ENCODE data around the gene HMCES.

Gene HMCES

DNA sequence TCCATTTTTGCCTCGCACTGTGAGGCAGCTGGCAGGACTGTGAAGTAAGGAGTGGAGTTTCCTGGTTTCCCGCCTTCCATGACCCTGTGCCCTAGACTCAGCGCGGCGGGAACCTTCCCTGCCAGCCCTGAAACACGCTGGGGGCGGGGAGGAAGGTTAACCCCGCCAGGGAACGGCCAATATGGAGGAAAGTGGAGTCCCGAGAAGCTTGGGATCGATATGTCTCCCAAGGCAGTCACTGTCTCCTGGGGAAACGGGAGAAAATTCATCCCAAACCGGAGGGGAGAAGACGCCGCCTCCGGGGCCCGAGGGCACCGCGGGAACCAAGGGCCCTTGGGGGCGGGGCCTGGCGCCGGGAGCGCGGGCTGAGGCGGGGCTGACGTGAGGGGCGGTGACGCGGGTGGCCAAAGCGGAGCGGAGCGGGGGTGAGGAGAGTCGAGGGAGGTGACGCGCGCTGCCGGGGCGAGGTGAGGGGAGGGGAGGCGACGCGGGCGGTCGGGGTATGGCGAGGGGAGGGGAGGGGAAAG is at the start of gene HMCES:
HMCES (plus strand) TSS at position 432 of the 527 bp plus-strand sequence. CDS start 863 bp downstream, outside the sequence.
- DNase-seq (ENCODE audit: low spot score): peak; percentile 89

GRCh38 chr3:129228891-129229585 is 49.6 kb upstream of the HMCES start:
- no peak for DNase-seq (ENCODE audit: low spot score)

DNA sequence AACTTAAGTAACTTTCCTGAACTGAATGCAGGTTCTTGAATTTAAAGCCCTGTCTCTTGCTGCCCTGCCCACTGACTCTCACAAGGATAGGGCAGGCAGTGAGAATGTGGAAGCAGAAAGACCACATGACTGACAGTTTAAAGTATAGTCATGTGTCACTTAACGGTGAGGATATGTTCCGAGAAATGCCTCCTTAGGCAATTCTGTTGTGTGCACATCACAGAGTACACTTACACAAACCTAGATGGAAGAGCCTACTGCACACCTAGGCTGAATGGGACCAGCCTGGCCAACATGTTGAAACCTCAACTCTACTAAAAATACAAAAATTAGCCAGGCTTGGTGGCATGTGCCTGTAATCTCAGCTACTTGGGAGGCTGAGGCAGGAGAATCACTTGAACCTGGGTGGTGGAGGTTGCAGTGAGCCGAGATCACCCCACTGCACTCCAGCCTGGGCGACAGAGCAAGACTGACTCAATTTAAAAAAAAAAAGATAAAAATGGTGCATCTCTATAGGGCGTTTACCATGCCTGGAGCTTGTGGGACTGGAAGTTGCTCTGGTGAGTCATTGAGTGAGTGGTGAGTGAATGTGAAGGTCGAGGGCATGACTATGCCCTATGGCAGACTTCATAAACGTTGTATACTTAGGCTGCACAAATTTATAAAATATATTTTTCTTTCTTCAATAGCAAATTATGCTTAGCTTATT is 48.2 kb upstream of the HMCES start:
- DNase-seq (ENCODE audit: low spot score): no peak

DNA sequence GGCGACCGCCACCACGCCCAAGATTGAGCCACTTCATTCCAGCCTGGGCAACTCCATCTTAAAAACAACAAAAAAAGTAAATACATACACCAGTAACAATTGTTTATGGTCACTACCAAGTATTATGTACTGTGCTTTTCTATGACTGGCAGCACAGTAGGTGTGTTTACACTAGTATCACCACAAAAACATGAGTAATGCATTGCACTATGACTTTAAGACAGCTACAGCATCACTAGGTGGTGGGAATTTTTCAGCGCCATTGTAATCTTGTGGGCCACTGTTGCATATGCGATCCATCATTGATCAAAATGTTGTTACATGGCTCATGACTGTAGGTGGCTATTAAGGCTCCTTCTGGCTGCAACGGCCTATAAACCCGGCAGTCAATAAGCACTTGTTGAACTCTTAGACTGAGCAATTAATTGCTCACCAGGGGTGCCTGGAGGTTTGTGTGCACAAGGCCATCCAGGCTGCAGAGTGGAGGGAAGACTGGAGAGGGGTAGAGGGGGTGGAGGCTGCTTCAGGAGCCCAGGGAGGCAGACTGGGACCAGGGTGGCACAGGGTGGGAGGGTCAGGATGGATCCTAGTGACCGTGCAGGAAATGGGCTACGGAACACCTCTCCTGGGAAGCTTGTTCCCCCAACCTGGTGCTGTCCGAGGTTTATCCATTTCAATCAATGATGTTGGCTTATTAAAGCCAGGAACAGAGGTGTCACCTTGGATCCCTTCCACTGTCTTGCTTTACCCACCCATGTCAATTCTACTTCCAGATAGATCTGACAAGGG is 47.1 kb upstream of the HMCES start:
- DNase-seq (ENCODE audit: low spot score): no peak

DNA sequence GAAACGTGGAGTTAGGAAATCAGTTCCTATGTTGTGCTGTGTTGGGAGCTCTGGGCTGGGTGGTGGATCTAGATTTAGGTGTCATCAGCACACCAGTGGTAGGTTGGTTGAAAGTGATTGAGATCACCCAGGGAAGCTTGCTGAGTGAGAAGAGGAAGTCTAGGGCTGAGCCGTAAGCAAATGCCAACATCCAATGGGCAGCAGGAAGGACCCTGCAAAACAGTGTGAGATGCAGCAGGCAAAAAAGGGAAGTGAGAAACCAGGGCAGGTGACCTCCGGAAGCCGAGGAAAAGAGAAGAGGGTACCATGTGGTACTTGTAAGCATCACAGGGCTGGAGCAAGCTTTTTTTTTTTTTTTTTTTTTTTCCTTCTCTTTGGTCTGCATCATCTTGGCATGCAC is 45.1 kb upstream of the HMCES start:
- no peak for DNase-seq (ENCODE audit: low spot score)

DNA sequence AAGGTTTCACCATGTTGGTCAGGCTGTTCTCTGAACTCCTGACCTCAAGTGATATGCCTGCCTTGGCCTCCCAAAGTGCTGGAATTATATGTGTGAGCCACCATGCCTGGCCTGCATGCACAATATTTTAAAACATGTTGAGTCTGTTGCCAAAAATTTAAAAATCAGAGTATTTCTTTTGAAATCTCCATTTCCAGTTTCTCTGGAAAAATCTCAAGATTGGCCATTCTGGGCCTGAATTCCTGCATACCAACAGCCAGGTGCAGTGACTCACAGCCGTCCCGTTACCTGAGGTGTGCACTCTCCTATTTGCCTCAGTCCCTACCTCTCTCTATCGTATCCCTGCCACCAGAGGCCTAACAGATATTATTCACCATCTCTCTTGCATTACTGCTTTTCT is 44.2 kb upstream of the HMCES start:
- DNase-seq (ENCODE audit: low spot score): no peak

DNA sequence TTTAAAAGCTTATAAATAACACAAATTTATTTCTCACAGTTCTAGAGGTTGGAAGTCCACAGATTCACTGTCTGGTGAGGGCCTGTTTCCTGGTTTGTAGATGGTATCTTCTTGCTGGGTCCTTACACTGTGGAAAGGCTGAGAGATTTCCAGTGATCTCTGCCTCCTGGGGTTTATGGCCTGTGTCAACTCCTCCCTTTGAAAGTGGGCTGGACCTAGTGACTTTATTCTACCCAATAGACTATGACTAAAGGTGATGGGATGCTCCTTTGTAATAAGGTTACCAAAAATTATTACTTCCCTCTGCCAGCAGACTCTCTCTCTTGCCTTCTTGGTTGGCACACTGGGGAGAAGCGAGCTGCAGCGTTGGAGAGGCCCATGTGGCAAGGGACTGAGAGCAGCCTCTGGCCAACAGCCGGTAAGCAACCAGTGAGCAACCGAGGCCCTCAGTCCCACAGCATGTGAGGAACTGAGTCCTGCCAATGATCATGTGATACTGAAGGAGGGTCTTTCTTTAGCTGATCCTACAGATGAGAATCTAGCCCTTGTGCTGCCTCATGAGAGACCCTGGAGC is 43.2 kb upstream of the HMCES start:
- DNase-seq (ENCODE audit: low spot score): no peak

- no peak for DNase-seq (ENCODE audit: low spot score)
Observed at GRCh38 chr3:129238945-129239705, 39.5 kb upstream of the HMCES start.

- no peak for DNase-seq (ENCODE audit: low spot score)
Observed at GRCh38 chr3:129239991-129240390, 38.7 kb upstream of the HMCES start.

- DNase-seq (ENCODE audit: low spot score): no peak
Observed at GRCh38 chr3:129240436-129240835, 38.2 kb upstream of the HMCES start.

GRCh38 chr3:129245141-129245540 is 33.5 kb upstream of the HMCES start:
- no peak for DNase-seq (ENCODE audit: low spot score)

GRCh38 chr3:129245641-129246306 is 32.9 kb upstream of the HMCES start:
- peak; percentile 85 for DNase-seq (ENCODE audit: low spot score)

GRCh38 chr3:129246636-129247035 is 32.0 kb upstream of the HMCES start:
- DNase-seq (ENCODE audit: low spot score): no peak

GRCh38 chr3:129248286-129248979 is 30.2 kb upstream of the HMCES start:
- no peak for DNase-seq (ENCODE audit: low spot score)

DNA sequence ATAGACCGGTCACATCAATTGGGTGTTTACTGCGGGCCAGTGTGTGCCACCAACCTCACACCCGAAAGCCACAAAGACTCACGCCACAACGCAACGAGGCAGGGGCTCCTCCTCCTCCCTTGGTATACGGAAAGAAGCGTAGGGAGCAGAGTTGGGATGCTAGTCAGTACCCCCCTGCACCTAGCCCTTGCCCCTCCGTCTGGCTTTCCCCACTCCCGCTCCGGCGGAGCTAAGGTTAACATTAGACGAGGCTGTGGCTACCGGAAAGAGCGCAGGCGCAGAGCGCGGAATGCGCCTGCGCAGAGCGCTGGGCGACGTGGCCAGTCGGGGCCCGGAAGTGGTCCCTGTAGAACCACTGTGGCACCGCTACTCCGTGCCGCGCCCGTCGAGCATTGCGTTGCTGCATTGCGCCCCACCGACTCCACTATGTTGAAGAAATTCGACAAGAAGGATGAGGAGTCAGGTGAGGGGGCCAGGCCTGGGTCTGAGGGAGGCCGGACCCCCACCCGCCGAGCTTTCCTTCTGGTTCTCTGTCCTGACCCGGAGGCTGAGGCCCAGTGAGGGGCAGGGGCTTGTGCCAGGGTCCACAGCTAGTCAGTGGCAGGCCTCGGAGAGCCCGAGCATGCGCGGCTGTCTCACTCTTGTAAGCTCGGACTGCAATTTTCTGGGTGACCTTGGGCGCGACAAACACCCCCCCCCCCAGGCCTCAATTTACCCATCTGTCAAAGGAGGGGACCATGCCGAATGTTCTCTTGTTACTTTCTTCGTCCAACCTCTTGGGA is 29.2 kb upstream of the HMCES start, which contains the start of gene COPG1:
COPG1 (plus strand) TSS at position 323 of the 782 bp plus-strand sequence; CDS start at position 427, 104 bp downstream.
- peak; percentile 95 for DNase-seq (ENCODE audit: low spot score)

GRCh38 chr3:129252748-129253147 is 25.9 kb upstream of the HMCES start:
- DNase-seq (ENCODE audit: low spot score): no peak

DNA sequence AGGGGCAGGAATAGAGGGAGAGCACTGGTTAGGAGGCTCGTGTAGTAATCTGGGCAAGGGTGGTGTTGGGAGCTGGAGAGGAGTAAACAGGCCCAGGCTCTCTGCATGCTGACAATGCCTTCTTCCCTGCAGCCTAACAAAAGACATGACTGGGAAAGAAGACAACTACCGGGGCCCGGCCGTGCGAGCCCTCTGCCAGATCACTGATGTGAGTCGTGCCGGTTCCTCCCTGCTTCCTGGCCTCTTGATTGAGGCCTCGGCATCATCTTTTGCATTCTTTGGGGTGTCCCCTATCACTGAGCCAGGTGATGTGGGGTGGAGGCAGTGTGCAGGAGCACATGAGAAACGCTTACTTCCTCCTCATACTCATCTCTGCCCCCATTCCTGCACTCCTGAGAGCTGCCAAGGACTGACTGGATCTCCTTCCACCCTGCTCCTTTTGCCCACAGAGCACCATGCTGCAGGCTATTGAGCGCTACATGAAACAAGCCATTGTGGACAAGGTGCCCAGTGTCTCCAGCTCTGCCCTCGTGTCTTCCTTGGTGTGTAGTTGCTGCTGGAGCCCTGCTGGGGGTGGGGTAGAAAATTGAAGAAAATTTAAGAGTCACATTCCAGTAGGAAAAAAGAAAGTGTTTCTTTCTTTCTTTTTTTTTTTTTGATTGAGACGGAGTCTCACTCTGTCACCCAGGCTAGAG is 24.0 kb upstream of the HMCES start:
- DNase-seq (ENCODE audit: low spot score): no peak

DNA sequence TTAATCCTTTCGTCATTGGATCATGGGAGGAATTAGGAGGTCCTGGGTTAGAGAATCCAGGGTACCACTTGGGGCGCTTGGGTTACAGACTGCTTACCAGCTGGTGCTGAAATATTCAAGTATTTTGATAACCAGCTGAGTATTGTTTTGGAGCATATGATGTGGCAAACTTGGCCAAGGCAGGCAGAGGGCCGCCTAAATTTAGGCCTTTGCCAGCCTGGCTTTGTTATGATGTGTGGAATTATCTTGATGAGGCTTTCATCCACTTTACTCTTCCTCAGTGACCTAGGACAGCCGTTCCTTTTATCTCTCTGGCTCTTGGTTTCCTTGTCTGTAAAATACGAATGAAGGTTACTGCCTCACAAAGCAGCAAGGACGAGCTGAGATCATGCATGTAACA is 22.4 kb upstream of the HMCES start:
- no peak for DNase-seq (ENCODE audit: low spot score)

DNA sequence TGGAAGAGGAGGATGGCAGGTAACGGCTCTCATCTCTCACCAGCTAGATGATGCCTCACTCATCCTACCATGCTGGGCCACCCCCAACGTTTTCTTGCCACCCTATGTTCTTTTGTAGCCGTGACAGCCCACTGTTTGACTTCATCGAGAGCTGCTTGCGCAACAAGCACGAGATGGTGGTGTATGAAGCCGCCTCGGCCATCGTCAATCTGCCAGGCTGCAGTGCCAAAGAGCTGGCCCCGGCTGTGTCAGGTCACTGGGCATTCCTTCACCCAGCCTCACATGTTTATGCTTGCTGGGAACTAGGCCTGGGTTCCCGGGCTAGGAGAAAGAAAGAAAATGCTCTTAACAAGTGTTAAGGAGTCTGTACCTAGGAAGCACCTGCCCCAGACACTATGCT is 21.1 kb upstream of the HMCES start:
- no peak for DNase-seq (ENCODE audit: low spot score)

Measured in HuH-7.5 (cell line).